SKM-1 (cell line): ENCODE data around the gene POLR2H.

Source experiments
- DNase-seq: peaks from one replicate; lab custom pipeline; 2025; ENCODE audit not compliant: unreplicated experiment; lab: John Stamatoyannopoulos, UW

POLR2H gene

DNA sequence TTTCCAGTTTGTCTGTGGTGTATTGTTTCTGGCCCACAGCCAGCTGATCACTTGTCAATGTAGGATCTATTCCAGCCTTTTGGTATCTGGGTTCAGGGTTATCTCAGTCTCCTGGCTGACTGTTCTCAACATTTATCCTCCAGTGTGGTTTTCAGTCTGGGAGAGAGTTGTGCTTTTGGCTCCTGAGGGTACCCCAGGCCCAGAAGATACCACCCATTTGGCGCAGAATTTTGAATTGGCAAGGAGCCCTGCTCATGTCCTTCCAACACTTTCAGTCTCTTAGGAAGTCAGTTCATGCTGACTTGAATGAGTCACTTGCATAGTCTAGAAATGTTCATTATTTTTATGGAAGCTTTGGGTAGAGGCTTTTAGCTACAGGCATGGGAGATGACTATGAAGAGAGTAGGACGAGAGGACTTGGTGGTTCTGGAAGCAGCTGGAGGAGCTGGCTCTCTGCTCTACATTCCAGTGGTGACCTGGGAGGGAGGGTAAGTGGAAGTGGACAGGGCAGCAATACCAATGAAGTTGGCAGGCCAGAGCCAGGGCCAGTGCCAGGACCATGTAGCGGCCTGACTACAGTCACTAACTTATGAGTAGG, 7.2 kb downstream of the POLR2H start:
- no peak for DNase-seq

DNA sequence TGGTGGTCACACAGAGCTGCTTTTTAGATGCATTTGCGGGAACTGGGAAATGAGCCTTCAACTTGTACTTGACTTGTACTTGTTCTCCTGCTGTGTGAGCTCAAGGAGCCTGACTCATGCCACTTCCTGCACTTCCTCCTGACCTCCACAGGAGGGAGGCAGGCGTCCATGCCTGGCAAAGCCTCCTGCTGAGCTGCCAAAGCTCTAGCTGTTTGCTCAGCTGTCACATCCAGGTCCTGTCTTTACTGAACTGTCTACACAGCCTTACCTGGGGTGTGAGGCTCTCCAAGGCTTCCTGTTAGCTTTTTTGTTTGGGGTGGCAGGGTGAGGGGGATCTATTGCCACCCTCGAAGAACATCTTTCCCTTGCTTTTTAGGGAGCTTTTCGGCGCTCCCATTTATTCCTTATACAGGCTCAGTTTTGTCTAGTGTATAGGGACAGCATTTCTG, 10.1 kb downstream of the POLR2H start:
- DNase-seq = peak; percentile 29

DNA sequence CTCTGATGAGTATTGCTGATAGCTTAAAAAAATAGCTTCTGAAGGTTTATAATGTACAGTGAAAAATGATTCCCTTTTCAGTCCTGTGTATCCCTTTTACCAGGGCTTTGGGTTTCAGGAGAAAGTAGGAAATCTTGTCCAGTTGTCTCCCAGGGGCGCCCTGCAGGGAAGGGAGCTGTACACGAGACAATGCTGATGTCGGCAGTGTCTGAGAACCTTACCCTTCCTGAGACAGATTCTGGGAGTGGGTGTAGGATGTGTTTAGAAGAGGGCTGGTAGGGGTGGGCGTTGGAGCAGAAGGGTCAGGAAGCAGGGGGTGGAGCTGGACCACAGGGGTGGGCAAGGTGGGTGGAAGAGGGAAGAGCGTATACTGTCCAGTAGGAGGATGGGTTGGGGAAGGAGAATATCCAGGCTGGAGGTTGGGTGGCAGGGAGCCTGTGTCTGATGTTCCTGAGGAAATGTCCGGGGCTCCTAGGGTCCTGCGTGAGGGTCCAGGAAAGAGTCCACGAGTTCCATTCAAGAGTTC, 10.8 kb downstream of the POLR2H start:
- DNase-seq = no peak

DNA sequence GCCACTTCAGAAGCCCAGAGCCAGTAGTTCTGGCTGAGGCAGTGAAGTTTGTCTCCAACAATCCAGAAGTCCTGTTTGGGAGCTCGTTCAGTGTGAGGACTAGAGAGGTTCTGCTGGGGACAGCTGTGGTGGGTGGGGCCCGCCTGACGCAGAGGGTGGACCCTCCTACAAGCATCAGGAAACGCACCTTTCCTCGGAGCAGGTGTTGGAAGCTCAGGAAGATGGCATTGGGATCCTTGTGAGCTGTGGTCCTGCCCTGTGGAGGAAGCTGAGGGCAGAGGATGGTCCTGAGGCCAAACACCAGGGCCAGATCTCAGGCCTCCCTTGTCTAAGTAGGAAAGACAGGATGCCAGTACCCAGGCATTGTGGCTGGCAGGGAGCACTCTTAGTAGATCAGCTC, 11.4 kb downstream of the POLR2H start:
- no peak for DNase-seq

DNA sequence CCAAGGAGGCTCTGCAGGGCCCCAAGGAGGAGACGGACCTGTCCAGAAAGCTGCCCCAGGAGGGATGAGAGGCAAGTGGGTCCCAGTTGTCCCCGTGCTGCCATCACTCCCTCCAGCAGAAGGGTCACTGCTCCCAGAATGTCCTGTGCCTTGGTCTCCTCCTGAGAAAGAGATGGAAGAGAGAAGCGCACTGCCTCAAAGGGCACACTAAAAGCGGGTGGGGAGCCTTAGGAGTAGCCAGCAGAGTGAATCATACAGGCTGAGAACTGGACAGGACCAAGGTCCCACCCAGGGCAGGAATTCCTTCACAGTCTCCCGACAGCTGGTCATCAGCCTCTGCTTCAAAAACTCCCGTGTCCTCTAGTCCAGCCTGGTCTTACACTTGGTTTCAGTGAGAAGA, 11.9 kb downstream of the POLR2H start:
- DNase-seq = no peak

DNA sequence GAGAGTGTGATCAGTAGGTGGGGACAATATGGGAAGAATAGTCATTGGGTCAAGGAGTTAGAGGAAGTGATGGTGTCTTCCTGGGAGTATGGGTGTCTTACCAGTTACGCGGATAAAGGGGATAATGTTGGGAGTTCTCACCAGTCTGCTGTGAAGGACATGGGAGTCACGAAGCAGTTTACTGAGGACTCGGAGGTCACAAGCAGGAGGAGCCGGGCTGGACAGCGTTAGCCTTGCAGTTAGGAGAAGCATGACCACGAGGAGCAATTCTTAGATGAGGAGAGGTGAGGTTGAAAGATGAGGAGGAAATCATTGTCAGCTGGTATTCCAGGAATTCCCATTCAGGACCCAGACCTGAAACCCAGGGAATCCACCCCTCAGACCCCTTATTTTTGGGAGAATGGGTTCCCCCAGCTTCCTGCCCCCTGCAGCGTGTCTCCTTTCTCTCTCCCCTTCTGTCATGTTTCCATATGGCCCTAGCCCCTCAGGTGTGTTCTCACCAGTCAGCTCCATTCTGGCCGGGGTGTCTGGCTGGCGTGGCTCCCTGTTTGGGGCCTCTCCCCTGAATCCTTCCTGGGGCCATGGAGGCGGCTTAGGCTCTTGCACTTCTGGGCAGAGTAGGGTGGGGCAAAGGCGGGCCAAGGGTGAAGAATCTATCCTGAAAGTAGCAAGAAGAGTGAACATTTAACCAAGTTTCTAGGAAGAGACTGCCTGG, 14.4 kb downstream of the POLR2H start:
- DNase-seq = no peak

DNA sequence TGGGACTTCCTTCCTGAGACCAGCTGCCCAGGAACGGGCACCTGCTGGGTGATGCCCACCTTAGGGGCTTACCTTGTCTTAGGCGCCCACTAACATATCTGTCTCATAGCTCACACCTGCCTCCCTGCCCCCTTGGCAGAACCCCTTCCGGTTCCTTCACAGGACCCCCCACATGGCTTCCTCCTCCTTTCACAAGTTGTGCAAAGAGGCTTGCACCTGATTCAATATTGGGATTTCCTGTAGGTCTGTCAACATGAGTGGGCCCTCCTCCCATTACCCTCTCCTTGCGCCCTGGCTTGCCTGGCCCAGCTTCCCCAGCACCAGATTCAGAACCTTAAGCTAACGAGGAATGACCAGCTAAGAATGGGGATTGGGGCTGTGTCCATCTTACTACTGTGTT, 15.9 kb downstream of the POLR2H start:
- no peak for DNase-seq

DNA sequence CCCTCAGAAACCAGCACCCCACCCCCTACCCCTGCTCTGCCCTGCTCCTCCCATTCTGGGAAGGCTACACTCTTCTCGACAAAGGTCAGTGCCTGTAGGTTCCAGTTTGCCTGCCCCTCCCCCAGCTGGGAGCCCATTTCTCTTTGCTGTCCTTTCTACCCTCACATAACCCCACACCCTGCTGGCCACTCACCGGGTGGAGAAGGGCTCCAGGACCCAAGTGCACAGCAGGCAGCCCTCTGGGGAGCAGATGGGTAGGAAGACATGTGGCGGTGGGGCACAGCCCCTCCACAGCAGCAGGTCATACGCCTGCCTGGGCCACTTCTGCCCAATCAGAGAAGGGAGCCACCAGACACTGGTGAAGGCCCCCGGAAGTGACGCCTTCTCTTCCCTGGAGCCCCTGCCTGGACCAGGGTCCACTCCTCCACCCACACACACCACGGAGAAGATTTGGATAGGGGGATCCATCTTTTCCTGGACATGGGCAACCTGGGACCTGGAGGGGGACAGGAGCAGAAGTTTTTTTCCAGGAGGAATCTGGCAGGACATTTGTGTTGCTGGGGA, 16.5 kb downstream of the POLR2H start, which contains the start of gene THPO:
Gene THPO, minus strand, starts transcription at position 326 of the 564 bp plus-strand sequence. CDS start 1,948 bp downstream, outside the sequence.
- no peak for DNase-seq

DNA sequence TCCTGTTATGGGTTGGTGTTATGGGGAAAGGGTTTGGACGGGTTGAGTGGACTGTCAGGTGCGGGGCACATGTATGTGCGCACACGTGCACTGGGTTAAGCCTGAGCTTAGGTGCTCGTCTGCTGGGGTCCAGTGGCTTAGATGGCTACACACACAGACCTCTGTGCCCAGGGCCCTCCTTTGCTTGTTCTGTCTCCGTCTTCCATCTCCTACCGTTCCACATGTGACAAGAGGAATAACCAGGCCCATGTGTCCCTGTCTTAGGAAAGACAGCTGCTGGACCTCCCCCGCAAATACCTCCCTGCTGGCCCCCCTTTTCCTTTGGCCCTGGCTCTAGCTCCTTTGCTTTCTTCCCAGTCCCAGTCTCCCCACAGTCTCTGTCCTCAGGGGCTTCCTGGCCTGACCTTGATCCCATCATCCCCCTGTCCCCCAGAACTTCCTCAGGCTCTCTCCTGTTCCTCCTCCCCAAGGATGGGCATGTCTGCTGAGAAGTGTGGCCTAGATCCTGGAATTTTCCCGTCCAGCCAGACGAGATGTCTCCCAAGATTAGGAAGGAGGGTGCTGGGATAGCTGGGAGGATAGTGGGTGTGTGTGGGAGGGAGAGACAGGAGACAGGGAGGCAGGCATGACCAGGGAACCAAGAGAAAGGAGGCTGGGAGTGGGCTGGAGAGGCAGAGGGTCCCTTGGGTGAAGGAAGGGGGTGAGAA, 17.3 kb downstream of the POLR2H start:
- no peak for DNase-seq

DNA sequence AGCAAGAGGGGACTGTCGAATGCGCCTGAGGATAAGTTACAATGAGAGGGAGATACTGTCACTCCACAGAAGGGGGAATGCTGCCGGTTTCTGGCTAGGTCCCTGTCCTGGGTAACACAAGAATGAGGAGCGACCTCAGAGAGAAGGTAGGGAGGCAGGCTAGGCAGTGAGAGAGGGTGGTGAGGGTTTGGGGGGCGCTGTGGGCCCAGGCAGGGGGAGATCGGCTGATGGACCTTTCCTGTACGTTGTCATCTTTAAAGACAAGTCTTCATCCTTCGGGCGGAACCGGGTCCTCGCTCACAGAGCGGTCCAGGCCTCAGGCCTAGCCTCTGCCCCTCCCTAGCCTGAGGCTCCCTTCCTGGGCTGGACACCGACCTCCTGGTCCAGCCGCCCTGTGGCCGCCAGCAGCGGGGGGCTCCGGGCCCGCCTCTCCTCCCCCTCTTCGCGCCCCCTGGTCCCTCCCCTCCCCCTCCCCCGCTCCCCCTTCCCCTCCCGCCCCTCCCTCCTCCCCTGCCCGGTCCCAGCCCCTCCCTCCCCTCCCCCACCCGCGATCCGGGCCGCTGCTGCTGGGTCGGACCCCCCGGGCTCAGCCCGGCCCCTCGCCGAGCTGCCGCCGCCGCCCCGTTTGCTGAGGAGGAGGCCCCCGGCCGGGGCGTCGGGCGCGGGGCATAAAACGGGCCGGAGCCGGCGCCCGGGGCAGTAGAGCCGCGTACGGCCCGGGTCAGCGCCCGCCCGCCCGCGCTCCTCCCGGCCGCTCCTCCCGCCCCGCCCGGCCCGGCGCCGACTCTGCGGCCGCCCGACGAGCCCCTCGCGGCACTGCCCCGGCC, 18.1 kb downstream of the POLR2H start, which contains the start of gene CHRD:
Gene CHRD, plus strand, starts transcription at position 697 of the 827 bp plus-strand sequence. CDS start 265 bp downstream, outside the sequence.
- no peak for DNase-seq

DNA sequence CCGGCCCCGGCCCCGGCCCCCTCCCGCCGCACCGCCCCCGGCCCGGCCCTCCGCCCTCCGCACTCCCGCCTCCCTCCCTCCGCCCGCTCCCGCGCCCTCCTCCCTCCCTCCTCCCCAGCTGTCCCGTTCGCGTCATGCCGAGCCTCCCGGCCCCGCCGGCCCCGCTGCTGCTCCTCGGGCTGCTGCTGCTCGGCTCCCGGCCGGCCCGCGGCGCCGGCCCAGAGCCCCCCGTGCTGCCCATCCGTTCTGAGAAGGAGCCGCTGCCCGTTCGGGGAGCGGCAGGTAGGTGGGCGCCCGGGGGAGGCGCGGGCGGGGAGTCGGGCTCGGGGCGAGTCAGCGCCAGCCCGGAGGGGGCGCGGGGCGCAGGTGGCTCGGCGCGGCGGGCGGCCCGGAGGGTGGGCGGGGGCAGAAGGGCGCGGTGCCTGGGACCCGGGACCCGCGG, 18.7 kb downstream of the POLR2H start:
- no peak for DNase-seq

DNA sequence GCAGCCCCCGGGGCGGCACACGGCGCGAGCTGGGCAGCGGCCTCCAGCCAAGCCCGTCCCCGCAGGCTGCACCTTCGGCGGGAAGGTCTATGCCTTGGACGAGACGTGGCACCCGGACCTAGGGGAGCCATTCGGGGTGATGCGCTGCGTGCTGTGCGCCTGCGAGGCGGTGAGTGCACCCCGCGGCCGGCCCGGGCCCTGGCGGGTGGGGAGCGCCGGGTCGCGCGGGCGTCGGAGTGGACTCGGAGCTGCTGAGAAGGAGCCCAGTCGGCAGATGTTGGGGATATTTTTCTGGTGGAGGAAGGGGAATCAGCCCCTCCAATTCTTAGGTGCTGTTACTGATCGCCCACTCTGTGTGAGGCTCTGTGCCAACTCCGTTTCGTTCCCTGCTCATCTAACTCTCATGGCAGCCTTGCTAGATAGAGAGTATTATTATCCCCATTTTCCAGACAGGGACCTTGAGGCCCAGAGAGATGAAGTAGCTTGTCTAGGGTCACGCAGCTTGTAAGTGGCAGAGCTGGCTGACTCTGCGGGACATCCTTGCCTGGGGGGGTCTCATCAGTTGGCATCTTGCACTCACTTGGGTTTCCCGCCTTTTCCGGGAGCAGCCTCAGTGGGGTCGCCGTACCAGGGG, 19.2 kb downstream of the POLR2H start:
- DNase-seq = no peak

DNA sequence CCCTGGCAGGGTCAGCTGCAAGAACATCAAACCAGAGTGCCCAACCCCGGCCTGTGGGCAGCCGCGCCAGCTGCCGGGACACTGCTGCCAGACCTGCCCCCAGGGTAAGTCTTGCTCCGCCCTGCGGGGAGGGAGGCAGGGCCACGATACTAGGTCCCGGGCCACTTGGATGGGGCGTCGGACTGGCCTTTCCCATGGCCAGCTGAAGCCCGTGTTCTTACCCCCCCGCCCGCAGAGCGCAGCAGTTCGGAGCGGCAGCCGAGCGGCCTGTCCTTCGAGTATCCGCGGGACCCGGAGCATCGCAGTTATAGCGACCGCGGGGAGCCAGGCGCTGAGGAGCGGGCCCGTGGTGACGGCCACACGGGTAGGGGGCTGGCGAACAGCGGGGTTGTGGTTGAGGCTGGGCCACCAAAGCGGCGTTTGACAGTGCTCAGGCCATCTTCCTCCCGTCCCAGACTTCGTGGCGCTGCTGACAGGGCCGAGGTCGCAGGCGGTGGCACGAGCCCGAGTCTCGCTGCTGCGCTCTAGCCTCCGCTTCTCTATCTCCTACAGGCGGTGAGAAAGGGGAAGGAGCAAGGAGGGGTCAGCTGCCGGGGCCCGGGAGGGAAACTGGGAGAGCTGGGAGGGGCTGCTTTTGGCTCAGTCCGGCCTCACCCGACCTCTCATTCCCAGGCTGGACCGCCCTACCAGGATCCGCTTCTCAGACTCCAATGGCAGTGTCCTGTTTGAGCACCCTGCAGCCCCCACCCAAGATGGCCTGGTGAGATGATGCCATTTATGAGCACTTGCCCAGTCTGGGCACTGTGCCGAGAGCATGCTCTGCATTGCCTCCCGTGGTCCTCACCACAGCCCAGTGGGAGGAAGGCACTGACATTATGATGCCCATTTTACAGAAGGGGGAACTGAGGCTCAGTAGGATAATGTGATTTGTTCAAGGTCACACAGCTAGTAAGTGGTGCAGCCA, 20.0 kb downstream of the POLR2H start:
- DNase-seq = no peak

DNA sequence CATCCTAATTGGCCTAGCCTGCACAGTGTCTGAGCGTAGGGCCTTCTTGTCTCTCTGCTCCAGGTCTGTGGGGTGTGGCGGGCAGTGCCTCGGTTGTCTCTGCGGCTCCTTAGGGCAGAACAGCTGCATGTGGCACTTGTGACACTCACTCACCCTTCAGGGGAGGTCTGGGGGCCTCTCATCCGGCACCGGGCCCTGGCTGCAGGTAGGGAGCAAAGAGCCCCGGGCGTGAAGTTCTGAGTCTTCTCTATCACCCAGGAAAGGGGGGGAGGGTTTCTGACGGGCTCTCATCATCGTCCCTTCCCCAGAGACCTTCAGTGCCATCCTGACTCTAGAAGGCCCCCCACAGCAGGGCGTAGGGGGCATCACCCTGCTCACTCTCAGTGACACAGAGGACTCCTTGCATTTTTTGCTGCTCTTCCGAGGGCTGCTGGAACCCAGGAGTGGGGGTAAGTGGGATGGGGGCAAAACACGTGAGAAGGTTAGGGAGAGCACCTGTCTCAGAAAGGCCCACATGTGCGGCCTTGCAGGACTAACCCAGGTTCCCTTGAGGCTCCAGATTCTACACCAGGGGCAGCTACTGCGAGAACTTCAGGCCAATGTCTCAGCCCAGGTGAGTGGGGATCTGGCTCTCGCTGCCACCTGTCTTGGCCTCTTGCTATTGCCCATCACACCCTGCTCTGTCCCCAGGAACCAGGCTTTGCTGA, 21.0 kb downstream of the POLR2H start:
- no peak for DNase-seq

DNA sequence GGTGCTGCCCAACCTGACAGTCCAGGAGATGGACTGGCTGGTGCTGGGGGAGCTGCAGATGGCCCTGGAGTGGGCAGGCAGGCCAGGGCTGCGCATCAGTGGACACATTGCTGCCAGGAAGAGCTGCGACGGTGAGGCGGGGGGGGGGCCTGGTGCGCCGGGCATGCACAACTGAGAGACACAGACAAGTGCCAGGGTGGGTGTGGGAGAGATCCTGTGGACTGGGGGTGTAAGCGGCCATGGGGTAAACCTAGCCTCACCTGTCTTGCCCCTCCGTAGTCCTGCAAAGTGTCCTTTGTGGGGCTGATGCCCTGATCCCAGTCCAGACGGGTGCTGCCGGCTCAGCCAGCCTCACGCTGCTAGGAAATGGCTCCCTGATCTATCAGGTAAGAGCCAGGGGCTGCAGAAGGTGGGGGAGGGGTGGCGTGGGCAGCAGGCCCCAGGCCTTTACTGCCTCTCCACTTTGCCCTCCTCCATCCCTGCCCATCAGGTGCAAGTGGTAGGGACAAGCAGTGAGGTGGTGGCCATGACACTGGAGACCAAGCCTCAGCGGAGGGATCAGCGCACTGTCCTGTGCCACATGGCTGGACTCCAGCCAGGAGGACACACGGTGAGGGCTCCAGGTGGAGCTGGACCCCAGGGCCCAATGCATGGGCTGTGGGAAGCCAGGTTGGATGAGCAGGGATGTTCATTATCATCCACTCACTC, 21.7 kb downstream of the POLR2H start:
- no peak for DNase-seq

DNA sequence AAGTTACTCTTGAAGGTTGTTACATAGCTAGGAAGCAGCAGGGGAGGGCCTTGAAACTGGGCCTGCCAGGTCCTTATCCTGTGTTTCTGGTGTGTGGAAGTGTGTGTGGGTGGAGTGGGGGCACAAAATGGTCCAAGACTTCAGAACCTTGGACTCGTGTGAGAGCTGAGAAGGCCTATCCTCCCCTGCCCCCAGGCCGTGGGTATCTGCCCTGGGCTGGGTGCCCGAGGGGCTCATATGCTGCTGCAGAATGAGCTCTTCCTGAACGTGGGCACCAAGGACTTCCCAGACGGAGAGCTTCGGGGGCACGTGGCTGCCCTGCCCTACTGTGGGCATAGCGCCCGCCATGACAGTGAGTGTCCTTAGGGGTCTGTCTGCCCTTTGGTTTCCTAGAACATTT, 22.8 kb downstream of the POLR2H start:
- DNase-seq = no peak

DNA sequence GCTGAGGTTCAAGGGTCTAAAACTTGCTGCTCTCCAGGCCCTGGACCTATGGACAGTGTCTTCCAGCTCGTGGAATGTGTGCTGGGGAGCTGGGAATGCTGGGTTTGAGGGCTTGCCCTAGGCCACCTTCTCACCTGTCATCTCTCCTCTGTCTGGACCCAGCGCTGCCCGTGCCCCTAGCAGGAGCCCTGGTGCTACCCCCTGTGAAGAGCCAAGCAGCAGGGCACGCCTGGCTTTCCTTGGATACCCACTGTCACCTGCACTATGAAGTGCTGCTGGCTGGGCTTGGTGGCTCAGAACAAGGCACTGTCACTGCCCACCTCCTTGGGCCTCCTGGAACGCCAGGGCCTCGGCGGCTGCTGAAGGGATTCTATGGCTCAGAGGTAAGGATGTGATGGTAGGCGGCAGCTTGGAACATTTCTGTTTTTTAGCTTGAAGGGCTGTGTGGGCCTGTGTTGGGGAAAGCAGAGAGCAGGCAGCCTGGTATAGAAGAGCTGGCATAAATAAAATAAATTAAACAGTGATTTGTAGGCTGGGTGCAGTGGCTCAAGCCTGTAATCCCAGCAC, 23.4 kb downstream of the POLR2H start:
- no peak for DNase-seq
